ENCODE data around the gene SLCO1A2. TPM values are rescaled to one million over a fixed set of nuclear protein-coding genes. Genes with fewer than 3 reads are reported as not detected.

The SLCO1A2 gene
- total RNA-seq, 1 experiment from 2014 or later: 0.32 TPM

Other genes starting within 250 kb of the SLCO1A2 start
- gene SLCO1B1, start 203.7 kb downstream of the SLCO1A2 start, total RNA-seq (2014; rRNA removed; shearing (Covaris generic)): not detected in 2 replicates
- not detected in 2 replicates for gene IAPP, start 38.0 kb upstream of the SLCO1A2 start, total RNA-seq (2014; rRNA removed; shearing (Covaris generic))
- gene PYROXD1, start 102.7 kb upstream of the SLCO1A2 start, total RNA-seq (2014; rRNA removed; shearing (Covaris generic)): 5.5 and 7.8 TPM in 2 replicates
- gene RECQL, start 166.7 kb upstream of the SLCO1A2 start, total RNA-seq (2014; rRNA removed; shearing (Covaris generic)): 44.7 and 49.7 TPM in 2 replicates
- gene GOLT1B, start 166.9 kb upstream of the SLCO1A2 start, total RNA-seq (2014; rRNA removed; shearing (Covaris generic)): 38.8 and 45.9 TPM in 2 replicates
- gene SPX, start 191.4 kb upstream of the SLCO1A2 start, total RNA-seq (2014; rRNA removed; shearing (Covaris generic)): 3.5 and 7.4 TPM in 2 replicates